Measurements from ENCODE around the gene VARS2. TPM values are rescaled to one million over a fixed set of nuclear protein-coding genes. Genes with fewer than 3 reads are reported as not detected.
"Not testable (repeated sequence)": the region's sequence is repeated elsewhere in the genome, so short reads cannot be mapped to it uniquely, and the experiment has no call there.

The VARS2 gene
- total RNA-seq, 2 experiments from 2014 or later, result 78.1 to 82.8 TPM

DNA sequence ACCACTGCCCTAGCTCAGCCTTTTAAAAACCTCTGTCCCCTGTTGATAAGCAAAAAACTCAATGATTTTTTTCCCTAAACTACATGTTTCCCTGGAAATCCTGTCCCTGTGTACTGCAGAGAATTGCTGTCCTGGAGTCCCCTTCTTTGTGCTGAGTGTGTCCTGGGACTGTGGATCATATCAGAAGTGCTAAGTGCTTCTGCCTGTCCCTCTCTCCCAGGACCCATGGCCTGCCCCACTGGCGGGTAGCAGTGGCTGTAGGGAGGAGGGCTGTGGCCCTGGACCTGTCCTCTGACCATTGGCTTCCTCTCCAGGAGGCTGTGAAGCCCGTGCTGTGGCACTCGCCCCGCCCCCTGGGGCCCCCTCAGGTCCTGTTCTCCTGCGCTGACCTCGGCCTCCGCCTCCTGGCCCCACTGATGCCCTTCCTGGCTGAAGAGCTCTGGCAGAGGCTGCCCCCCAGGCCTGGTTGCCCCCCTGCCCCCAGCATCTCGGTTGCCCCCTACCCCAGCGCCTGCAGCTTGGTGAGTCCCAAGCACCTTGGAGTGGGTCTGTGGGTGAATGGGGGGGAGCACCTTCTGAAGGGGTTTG, 10.1 kb downstream of the VARS2 start:
- DNase-seq; H3K4me1 Mint-ChIP-seq (ENCODE audit: low read depth); H3K27ac Mint-ChIP-seq; H3K4me3 Mint-ChIP-seq; H3K9me3 Mint-ChIP-seq; CTCF ChIA-PET; intact Hi-C loops (cut with micrococcal nuclease); H3K27me3 Mint-ChIP-seq (ENCODE audit: low read depth): not testable (repeated sequence)
- peaks cover 37% of the 10 kb centered on the region for H3K36me3 Mint-ChIP-seq (ENCODE audit: low read depth)

DNA sequence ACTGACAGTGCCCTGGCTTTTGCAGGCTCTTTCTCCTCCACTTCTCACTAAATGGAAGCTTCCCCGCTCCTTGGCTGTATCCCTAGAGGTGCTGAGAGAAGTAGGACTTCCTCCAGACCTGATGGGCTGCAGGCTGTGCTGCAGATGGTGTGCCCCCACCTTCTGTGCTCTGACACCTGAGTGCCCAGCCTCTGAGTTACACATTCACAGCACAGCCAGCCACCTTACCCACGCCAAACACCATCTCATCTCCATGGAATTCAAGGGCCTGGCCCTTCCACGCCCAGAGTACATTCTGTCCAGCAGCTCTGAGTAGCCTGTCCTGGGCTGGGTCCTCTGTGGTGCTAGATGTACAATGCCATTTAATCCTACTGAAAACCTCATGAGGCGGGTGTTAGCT, 12.6 kb downstream of the VARS2 start:
- no peak overlapping the region for H3K27ac Mint-ChIP-seq
- H3K27me3 Mint-ChIP-seq (ENCODE audit: low read depth), result no peaks in the 10 kb centered on the region
- H3K4me3 Mint-ChIP-seq, result no peak overlapping the region
- intact Hi-C loops (cut with micrococcal nuclease), result no loop called here
- H3K4me1 Mint-ChIP-seq (ENCODE audit: low read depth), result no peaks in the 10 kb centered on the region
- no peak for DNase-seq
- H3K9me3 Mint-ChIP-seq, result peaks cover 3% of the 10 kb centered on the region
- peaks cover 25% of the 10 kb centered on the region for H3K36me3 Mint-ChIP-seq (ENCODE audit: low read depth)
- CTCF ChIA-PET, result interaction anchor here (1.2 kb wide), 1 partner anchor 11 kb away, joined by 4 read pairs; no protein-coding TSS in a partner anchor

DNA sequence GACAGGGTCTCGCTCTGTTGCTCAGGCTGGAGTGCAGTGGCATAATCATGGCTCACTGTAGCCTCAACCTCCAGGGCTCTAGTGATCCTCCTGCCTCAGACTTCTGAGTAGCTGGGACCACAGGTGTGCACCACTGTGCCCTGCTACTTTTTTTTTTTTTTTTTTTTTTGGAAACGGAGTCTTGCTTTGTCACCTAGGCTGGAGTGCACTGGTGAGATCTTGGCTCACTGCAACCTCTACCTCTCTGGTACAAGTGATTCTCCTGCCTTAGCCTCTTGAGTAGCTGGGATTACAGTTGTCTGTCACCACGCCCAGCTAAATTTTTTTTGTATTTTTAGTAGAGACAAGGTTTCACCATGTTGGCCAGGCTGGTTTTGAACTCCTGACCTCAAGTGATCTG, 13.0 kb downstream of the VARS2 start:
- H3K4me1 Mint-ChIP-seq (ENCODE audit: low read depth); H3K27ac Mint-ChIP-seq; intact Hi-C loops (cut with micrococcal nuclease); H3K9me3 Mint-ChIP-seq; H3K4me3 Mint-ChIP-seq; DNase-seq; H3K27me3 Mint-ChIP-seq (ENCODE audit: low read depth): not testable (repeated sequence)
- H3K36me3 Mint-ChIP-seq (ENCODE audit: low read depth), result peaks cover 25% of the 10 kb centered on the region
- CTCF ChIA-PET, result interaction anchor here (1.2 kb wide), 1 partner anchor 12 kb away, joined by 4 read pairs; no protein-coding TSS in a partner anchor

DNA sequence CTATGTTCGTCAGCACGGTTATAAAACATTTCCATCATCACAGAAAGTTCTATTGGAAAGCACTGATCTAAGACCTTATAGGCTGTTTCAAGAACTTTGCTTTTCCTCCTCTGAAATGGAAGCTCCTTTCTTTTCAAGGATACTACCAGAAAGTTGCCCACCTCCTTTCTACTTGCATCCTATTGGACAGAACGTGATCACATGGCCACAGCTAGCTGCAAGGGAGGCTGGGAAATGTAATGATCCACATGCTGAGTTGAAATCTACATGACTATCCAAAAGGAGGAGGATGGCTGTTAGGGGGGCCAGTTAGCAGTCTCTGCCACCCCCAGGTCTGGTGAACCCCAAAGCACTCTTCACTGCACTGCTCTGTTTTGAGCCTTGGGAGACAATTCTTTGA, 14.6 kb downstream of the VARS2 start:
- Mint-ChIP-seq H3K9me3 (peaks cover 3% of the 10 kb centered on the region), H3K4me1 (ENCODE audit: low read depth) (no peaks in the 10 kb centered on the region), H3K36me3 (ENCODE audit: low read depth) (peaks cover 23% of the 10 kb centered on the region), H3K27me3 (ENCODE audit: low read depth) (no peaks in the 10 kb centered on the region), H3K27ac (no peak overlapping the region), H3K4me3 (no peak overlapping the region)
- CTCF ChIA-PET, result interaction anchor here (2.4 kb wide), 1 partner anchor 13 kb away, joined by 11 read pairs; no protein-coding TSS in a partner anchor
- intact Hi-C loops (cut with micrococcal nuclease), result no loop called here
- DNase-seq, result no peak

DNA sequence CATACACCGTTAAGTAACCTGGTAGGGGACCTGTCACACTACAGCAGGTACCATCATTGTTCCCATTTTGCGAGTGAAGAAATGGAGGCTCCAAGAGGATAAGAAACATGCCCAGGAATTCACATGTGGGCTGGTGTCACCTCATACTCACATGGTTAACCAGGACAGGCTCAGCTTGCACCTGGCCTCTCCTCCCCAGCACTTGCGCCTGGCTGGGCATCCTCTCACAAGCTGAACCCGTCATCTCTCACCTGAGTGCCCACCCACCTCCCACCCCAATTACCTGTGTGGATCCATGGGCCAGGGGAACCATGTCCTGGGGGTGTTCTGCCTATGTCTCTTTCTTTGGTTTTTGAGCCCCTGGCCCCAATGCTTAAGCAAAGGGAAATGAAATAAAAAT, 16.5 kb downstream of the VARS2 start:
- Mint-ChIP-seq H3K4me1 (ENCODE audit: low read depth) (no peaks in the 10 kb centered on the region), H3K36me3 (ENCODE audit: low read depth) (peaks cover 23% of the 10 kb centered on the region), H3K9me3 (peaks cover 3% of the 10 kb centered on the region), H3K4me3 (no peak overlapping the region), H3K27me3 (ENCODE audit: low read depth) (no peaks in the 10 kb centered on the region), H3K27ac (no peak overlapping the region)
- DNase-seq, result no peak
- CTCF ChIA-PET, result interaction anchor here (2.4 kb wide), 1 partner anchor 15 kb away, joined by 11 read pairs; no protein-coding TSS in a partner anchor
- intact Hi-C loops (cut with micrococcal nuclease), result no loop called here

DNA sequence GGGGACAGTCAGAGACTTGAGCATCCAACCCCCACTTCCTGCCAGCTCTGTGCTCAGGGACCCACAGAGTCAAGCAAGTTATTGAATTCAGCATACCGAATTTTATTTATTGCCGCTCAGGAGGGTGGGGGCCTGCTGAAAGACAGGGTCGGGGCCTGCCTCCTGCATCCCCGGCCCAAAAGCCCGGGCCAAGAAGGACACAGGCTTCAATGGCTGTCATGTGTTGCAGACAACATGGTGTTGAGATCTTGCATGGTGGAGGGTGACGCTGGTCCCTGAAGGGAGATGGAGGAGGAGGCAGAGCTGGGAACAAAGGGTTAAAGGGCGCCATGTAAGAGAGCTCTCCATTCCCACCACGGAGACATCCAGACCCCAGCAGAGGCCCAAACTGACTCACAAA, 17.2 kb downstream of the VARS2 start:
- peaks cover 3% of the 10 kb centered on the region for H3K9me3 Mint-ChIP-seq
- intact Hi-C loops (cut with micrococcal nuclease), result no loop called here
- H3K27ac Mint-ChIP-seq, result no peak overlapping the region
- DNase-seq, result no peak
- no peak overlapping the region for H3K4me3 Mint-ChIP-seq
- CTCF ChIA-PET, result interaction anchor here (0.7 kb wide), 2 partner anchors 50 to 131 kb away, joined by 3 to 4 read pairs; no protein-coding TSS in a partner anchor
- H3K27me3 Mint-ChIP-seq (ENCODE audit: low read depth), result no peaks in the 10 kb centered on the region
- H3K36me3 Mint-ChIP-seq (ENCODE audit: low read depth), result peaks cover 23% of the 10 kb centered on the region
- no peaks in the 10 kb centered on the region for H3K4me1 Mint-ChIP-seq (ENCODE audit: low read depth)

DNA sequence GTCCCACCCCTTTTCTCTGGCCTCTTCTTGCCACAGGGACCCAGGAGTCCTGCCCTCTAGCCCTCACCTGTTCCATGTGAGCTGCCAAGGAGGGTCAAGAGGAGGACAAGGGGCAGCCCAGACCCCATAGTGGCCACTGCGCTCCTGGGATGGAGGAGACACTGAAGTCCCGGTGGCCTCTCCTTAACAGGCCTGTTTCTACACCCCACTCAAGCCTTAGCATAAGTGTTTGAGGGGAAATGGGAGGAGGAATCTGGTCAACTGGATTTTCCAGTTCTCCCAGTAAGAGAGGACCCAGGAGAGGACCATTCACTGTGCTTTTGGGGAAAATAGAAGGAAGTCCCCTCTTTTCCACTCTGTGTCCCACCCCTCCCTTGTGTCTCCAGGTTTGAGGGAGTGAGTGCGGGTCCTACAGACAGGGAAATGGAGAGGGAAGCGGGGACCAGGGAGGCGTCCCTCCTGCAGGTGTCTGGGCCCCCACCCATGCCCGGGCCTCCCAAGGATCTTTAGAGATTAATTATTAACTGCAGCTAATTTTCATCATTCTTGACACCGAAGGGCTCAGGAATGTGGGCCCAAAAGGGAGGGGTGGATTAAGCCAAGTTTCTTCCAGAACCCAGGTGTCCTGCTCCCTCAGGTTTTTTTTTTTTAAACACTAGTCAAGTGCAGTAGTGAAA, 18.1 kb downstream of the VARS2 start, which contains the start of gene SFTA2:
TSS of gene SFTA2 (minus strand) at position 202 of the 677 bp plus-strand sequence. CDS start at position 128, 74 bp downstream.
- intact Hi-C loops (cut with micrococcal nuclease), result no loop called here
- Mint-ChIP-seq H3K27me3 (ENCODE audit: low read depth) (no peaks in the 10 kb centered on the region), H3K27ac (no peak within 1 kb of the TSS), H3K4me1 (ENCODE audit: low read depth) (no peaks in the 10 kb centered on the region), H3K36me3 (ENCODE audit: low read depth) (peaks cover 17% of the 10 kb centered on the region), H3K4me3 (no peak within 1 kb of the TSS), H3K9me3 (peaks cover 3% of the 10 kb centered on the region)
- CTCF ChIA-PET, result interaction anchor here (0.7 kb wide), 2 partner anchors 49 to 130 kb away, joined by 3 to 4 read pairs; no protein-coding TSS in a partner anchor
- DNase-seq, result no peak

DNA sequence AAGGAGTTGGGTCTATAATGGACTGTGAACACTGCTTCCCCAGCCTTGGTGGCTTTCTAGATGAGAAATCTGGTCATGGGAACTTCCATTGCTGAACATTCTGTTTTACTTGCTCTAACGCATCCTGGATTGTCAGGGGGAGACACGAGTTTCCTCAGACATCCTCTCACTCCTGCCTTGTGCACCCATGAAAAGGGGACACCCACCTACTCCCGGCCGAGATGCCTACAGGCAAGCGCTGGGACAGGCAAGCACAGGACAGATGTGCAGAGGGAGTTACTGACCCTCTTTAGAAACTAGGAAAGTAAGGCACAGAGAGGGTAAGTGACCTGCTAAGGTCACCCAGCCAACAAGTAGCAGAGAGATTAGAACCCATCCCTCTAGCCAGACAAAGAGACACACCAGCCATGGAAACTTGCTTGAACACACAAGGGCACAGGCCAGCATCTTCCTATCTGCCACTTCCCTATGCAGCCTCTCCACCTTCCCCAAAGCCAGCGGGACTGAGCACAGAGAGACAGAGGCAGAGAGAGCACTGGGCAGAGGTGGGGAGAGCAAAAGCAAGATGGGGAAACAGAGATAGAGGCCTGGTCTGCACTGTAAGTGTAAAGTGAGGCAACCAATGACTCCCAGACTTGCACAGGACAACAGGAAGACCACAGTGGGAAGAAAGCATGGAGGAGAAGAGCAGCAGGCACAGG, 18.8 kb downstream of the VARS2 start:
- peaks cover 12% of the 10 kb centered on the region for H3K36me3 Mint-ChIP-seq (ENCODE audit: low read depth)
- intact Hi-C loops (cut with micrococcal nuclease), result no loop called here
- no peak for DNase-seq
- no peaks in the 10 kb centered on the region for H3K27me3 Mint-ChIP-seq (ENCODE audit: low read depth)
- no peak overlapping the region for H3K27ac Mint-ChIP-seq
- CTCF ChIA-PET, result no interaction called here
- no peak overlapping the region for H3K4me3 Mint-ChIP-seq
- peaks cover 3% of the 10 kb centered on the region for H3K9me3 Mint-ChIP-seq
- H3K4me1 Mint-ChIP-seq (ENCODE audit: low read depth), result no peaks in the 10 kb centered on the region

DNA sequence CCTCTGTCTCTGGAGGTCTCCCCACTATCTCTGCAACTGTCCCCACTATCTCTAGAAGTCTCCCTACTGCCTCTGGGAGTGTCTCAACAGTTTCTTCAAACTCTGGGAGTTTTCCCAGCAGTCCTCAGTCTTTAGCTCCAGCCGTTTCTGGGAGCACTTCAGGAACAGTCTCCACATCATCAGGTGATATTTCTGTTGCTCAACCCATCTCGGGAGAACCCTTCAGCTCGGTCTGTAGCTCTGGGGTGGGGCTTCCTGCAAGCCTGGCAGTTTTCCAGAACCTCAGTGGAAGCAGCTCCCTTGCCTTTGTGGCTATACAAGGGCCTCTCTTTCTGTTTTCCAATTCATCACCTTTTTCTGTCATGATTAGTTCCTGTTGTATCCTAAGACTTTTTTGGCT, 21.0 kb downstream of the VARS2 start:
- H3K4me3 Mint-ChIP-seq, result no peak overlapping the region
- no peak overlapping the region for H3K27ac Mint-ChIP-seq
- DNase-seq, result no peak
- CTCF ChIA-PET, result interaction anchor here (0.5 kb wide), 1 partner anchor 58 kb away, joined by 3 read pairs; no protein-coding TSS in a partner anchor
- H3K9me3 Mint-ChIP-seq, result no peaks in the 10 kb centered on the region
- intact Hi-C loops (cut with micrococcal nuclease), result no loop called here
- no peaks in the 10 kb centered on the region for H3K4me1 Mint-ChIP-seq (ENCODE audit: low read depth)
- H3K36me3 Mint-ChIP-seq (ENCODE audit: low read depth), result no peaks in the 10 kb centered on the region
- no peaks in the 10 kb centered on the region for H3K27me3 Mint-ChIP-seq (ENCODE audit: low read depth)

DNA sequence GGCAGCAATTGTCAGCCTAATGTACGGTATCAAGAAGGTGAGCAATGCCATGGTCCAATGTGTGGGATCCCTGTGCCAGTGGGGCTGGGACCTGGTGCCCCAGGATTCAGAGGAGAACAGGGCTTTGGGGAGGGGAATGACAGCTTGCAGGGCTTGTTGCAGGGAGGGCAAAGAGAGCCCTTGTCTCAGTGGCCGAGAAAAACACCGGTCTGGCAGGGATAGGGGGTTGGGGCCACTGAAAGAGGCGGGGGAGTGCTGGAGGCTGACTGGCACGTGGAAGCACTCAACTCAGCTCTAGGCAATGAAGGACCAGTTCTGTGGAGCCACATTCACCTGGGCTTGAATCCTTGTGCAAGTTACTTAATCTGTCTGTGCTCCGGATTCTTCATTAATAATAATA, 23.2 kb downstream of the VARS2 start:
- Mint-ChIP-seq H3K27me3 (ENCODE audit: low read depth) (peaks cover 15% of the 10 kb centered on the region), H3K4me1 (ENCODE audit: low read depth) (no peaks in the 10 kb centered on the region), H3K9me3 (no peaks in the 10 kb centered on the region), H3K4me3 (no peak overlapping the region), H3K36me3 (ENCODE audit: low read depth) (no peaks in the 10 kb centered on the region), H3K27ac (no peak overlapping the region)
- CTCF ChIA-PET, result no interaction called here
- intact Hi-C loops (cut with micrococcal nuclease), result no loop called here
- no peak for DNase-seq

DNA sequence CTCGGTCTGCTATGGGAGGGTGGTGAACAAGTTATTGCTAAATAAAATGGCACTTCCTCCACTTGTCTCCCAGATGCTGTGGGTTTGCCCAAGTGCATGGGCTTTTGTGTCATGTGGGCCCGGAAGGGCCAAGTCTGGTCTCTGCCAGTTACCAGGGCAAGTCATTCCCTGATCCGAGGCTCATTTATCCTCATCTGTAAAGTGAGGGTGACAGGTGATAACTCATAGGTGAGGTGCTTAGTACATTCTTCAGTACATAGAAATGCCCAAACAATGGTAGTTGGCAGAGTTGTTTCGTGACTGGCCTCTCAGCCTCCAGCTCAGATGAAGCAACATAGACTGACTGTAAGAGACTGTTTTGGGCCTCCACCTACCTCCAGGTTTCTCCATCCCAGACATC, 24.7 kb downstream of the VARS2 start:
- peaks cover 26% of the 10 kb centered on the region for H3K27me3 Mint-ChIP-seq (ENCODE audit: low read depth)
- CTCF ChIA-PET, result interaction anchor here (0.6 kb wide), 2 partner anchors 131 to 149 kb away, joined by 3 read pairs; no protein-coding TSS in a partner anchor
- H3K4me3 Mint-ChIP-seq, result no peak overlapping the region

DNA sequence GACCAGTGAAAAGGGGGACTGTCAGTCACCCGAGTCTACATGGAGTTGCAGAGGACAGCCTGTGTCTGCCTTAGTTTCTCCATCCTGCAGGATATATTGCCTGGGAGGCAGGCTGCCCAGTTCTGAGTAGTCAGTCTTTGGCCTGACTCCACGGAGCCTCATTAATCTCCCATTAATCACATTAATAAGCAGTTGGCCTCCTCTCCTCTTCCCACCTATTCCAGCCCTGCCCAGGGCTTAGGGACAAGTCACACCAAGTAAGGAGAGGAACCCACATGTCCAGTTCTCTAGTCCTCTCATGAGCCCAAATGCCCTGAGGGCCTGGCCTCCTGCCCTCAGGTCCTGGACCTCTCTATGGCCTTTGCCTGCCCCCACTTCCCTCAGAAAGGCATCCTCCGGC, 25.4 kb downstream of the VARS2 start:
- DNase-seq, result no peak
- Mint-ChIP-seq H3K9me3 (no peaks in the 10 kb centered on the region), H3K27me3 (ENCODE audit: low read depth) (peaks cover 31% of the 10 kb centered on the region), H3K4me3 (no peak overlapping the region), H3K27ac (no peak overlapping the region), H3K4me1 (ENCODE audit: low read depth) (peaks cover 2% of the 10 kb centered on the region), H3K36me3 (ENCODE audit: low read depth) (no peaks in the 10 kb centered on the region)
- CTCF ChIA-PET, result interaction anchor here (0.7 to 1.0 kb wide), 2 partner anchors 24 to 25 kb away, joined by 3 read pairs; no protein-coding TSS in a partner anchor
- intact Hi-C loops (cut with micrococcal nuclease), result no loop called here

More for the DNA sequence above, 24.7 kb downstream of the VARS2 start:
- DNase-seq, result no peak
- H3K36me3 Mint-ChIP-seq (ENCODE audit: low read depth), result no peaks in the 10 kb centered on the region
- H3K4me1 Mint-ChIP-seq (ENCODE audit: low read depth), result peaks cover 2% of the 10 kb centered on the region
- intact Hi-C loops (cut with micrococcal nuclease), result no loop called here
- H3K27ac Mint-ChIP-seq, result no peak overlapping the region
- no peaks in the 10 kb centered on the region for H3K9me3 Mint-ChIP-seq
